HG03354 (cell line): Measurements from ENCODE around the gene REEP3.

Experiments
- ATAC-seq: cut with Tn5 transposase; IDR thresholded peaks from one replicate; pipeline ENCODE4 v1.9.1; 2021; ENCODE audit warnings: mild to moderate bottlenecking; ENCODE audit not compliant: unreplicated experiment, poor library complexity, severe bottlenecking

The REEP3 gene

GRCh38 chr10:63622097-63622496, 100.9 kb downstream of the REEP3 start:
- no peak for ATAC-seq

DNA sequence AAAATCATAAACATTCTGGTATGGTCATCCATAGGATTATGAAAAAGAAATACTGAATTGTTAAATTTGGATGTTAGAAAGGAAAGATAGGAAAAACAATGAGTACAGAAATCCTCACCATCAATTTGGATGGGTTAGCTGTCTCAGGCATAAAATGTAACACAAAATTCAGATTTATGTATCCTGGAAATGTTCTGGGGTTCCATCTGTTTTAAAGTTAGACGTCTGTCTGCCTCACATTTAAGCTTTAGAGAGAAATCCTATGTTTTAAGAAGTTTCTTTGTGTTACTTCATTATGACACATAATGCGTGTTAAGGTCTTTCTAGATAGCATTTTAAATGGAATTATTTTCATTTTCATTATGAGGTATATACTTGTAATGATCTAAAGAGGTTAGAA, 103.5 kb downstream of the REEP3 start:
- ATAC-seq, result no peak

- ATAC-seq, result no peak
These were observed 106.2 kb downstream of the REEP3 start for GRCh38 chr10:63627396-63627795.

GRCh38 chr10:63627881-63628296, 106.7 kb downstream of the REEP3 start:
- ATAC-seq, result no peak

DNA sequence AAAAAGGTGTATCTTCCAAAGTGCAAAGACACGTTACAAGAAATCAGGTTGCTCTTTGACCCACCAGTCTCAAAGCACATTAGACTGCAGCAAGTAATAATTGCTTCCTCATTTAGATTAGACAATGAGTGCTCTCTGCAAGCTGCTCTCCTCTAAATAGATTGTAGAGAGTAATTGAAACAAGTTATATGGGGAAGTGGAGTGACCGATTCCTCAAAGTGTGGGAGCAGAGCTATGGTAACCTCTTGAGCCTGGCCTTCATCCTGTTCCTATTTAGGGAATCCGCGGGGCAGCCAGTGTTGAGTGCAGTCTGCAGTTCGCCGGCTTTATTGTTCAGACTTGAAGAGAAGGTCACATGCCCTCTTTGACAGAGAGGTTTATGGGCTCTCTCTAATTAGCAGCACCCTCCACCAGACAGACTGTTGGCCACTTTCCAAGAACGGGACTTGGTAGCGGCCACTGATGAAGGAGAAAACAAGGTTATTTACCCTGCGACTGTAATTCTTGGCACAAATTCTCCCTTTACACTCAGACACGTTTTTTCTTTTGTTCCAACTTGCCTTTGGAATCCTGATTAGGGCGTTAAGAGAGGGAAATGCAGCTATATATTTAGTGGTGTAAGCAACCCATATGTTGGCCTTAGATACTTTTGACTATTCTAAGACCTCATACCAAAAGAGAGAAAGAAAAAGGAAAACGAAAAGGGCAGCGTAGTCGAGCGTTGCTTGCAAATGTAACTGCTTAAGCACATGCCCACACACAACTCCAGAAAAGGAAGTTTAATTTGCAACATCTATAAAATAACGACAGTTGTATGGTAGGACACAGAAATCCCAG, 107.5 kb downstream of the REEP3 start:
- peak; percentile 37 for ATAC-seq

DNA sequence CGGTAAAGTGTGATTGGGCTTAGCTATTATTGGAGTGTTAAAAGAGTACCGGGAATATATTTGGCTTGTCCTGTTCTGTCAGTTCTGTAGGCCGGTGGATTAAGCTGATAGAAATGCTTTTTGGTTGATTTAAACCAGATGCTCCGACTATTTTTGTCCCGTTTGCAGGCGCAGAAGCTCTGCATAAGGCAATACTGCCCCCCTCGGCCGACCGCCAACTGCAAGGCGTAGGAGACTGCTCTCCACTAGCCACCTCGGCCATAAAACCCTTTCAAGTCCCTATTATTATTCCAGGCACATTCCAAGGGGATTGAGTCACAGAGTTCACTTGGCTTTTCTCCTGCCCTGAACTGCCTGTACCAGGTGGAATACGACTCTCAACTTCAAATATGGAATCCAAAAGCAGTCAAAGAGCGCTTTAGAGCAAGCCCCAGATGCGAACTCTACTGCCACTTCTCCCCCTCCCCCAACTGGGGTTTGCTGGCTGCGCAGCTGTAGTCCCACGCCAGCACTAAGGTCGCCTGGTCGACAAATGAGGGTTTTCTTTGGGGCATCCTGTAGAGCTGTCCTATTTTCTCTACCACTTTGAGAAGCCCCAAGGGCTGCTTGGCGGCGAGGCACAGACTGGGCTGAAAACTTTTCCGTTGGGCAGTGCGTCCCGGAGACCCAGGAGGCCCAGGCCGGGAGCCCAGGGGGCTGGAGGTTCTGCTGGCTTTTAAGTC, 108.3 kb downstream of the REEP3 start:
- ATAC-seq, result peak; percentile 65

GRCh38 chr10:63630085-63630930, 109.1 kb downstream of the REEP3 start:
- peak; percentile 70 for ATAC-seq

DNA sequence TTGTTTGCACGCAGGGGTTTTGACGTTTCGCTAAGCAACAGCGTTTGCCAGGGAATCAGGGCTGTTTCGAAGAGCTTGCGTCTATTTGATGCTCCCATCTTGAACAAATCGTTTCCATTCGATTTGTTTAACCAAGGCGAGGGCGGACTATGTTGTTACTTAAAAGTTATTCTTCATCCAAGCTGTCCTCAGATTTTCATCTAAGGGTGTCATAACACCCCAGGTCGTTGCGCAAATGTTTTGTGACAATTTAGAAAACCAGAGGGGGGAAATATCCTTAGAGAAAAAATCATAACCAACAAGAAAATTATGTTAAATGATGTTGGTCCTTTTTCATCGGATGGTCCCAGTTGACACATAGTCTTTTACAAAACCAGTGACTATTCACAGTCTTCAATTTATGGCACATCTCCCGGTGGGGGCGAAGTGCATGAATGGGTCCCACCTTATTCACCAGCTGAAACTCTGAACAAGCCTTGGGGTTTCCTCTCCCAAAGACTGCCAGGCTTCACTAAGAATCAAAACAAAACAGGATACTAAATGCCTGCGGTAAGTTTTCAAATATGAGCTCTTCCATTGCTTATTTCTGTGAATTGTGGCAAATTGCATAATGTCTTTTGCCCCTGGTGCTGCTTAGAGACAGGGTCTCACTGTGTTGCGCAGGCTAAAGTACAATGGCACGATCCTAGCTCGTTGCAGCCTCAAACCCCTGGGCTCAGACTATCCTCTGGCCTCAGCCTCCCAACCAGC, 109.9 kb downstream of the REEP3 start:
- ATAC-seq, result no peak

DNA sequence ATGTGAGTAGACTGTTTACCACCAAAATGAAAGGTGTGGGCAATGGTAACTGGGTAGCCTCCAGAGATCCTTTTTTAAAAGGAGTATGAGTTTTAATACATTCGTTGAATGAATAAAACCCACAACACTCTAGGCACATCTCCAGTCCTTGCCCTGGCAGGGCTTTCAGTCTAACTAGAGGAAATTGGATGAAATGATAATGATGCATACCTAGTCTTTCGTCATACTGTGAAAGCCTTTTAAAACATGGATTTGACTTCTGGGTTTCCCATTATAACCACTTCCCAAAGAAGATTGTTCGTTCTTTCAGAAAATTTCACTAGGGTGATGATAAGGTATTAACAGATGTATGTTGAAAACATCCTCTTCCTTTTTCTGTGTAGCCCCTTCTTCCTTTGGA, 110.8 kb downstream of the REEP3 start:
- ATAC-seq, result no peak

GRCh38 chr10:63633677-63634487, 112.7 kb downstream of the REEP3 start:
- ATAC-seq, result no peak

DNA sequence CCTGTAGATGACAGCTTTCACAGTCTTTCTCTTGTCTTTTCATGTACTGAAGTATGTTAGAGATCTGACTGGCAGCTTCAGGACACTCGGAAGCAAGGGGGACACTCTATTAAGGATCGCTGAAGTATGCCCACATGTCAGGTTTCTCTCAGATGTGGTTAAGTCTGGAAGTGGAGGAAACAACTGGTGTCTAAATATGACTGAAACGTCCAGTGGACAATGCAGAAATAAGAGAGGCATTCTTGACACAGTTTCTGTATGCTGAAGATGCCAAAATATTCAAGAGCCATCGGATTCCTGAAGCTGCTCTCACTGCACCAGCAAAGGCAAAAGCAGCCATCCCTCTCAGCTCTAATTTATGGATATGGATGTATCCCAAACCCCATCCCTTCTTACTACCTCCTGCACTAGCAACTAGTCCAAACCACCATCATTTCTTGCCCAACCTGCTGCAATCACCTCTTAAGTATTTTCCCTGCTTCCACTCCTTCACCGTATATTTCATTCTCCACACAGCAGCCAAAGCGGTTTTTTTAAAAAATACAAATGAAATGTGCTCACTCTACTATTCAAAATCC, 113.4 kb downstream of the REEP3 start:
- no peak for ATAC-seq

GRCh38 chr10:63636812-63637211, 115.6 kb downstream of the REEP3 start:
- no peak for ATAC-seq

- ATAC-seq, result no peak
These were observed 116.7 kb downstream of the REEP3 start for GRCh38 chr10:63637901-63638327.

DNA sequence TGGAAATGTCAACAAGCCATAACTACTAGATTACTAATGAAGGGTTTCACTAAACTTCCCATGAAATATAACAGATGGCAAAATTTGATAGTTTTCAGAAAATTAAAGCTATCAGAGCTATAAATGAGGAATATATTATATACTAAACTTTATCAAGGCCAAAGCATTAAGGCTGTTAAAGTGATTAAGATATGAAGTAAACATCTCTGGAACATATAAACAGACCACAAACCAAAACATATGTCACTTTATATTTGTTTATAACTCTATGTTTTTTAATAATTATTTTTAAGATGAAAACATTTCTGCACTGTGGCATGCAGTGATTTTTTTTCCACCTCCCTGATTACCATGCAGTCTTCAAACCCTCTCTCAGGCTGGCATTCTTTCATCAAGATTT, 120.2 kb downstream of the REEP3 start:
- ATAC-seq, result no peak

DNA sequence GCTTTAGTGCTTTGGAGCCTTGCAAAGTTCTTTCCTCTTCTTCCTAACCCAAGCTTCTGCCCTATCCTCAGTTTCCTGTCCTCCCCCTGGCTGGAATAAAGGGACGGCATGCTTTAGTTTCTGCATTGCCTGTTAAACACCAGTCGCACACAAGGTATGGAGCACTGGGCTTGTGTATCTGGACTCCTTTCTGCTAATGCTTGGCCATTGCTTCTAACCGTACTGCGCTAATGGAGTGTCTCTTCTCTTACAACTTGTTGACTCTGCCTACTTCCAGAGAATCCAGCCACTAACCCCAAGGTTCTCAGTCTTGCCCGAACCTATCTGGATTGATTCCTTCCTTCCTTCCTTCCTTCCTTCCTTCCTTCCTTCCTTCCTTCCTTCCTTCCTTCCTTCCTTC, 120.6 kb downstream of the REEP3 start:
- ATAC-seq, result no peak

GRCh38 chr10:63642808-63643207, 121.6 kb downstream of the REEP3 start:
- no peak for ATAC-seq

GRCh38 chr10:63644418-63645142, 123.4 kb downstream of the REEP3 start:
- ATAC-seq, result no peak

- ATAC-seq, result no peak
These were observed 124.0 kb downstream of the REEP3 start for GRCh38 chr10:63645195-63645594.
